NCI-H2227 (cell line): Measurements from ENCODE around the gene SULT6B1.
"Not testable (repeated sequence)": the region's sequence is repeated elsewhere in the genome, so short reads cannot be mapped to it uniquely, and the experiment has no call there.

Experiments
- DNase-seq: peaks from one replicate; lab custom pipeline; 2025; ENCODE audit not compliant: unreplicated experiment; lab: John Stamatoyannopoulos, UW

The SULT6B1 gene

DNA sequence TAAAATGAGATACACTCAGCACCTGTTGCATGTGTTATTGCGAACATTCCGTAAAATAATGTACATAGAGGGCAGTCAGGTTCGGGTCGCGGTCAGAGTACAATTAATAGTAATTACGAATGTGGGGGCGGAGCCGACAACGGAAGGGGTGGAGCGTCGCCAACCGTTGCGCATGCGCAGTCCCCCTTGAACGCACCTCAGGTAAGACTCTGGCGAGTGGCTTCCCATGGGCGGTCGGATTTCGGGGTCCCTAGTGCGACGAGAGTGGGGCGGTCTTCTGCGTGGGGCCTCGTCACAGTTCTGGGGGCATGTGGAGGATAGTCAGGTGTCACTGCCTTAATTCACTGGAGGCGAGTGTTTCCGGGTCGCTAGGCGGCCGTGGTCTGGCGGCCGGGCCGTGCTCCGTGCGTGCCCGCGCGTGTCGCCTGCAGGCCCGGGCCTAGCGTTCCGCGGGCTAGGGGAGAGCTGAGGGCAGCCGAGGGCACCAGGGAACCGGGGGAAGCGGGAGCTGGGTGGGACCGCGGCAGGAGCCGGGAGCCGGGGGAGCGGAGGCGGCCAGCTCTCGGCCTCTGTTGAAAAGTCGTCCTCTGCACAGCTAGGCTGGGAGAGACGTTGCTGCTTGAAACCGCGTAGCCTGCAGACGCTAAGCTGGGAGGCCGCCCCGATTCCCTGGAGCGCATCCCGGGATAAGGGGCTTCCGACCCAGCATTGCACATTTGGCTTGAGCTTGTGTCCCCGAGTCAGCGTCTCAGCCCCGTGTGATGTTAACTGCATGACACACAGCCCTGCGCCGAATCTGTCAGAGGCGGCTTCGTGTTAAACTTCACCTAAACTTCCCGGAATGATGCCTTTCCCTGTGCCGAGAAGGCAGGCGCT is 8.1 kb upstream of the SULT6B1 start, which contains the start of gene CEBPZOS:
Gene CEBPZOS, plus strand, starts transcription at position 177 of the 876 bp plus-strand sequence. CDS start 3,209 bp downstream, outside the sequence.
- DNase-seq: peak; percentile 83

GRCh38 chr2:37195862-37196319 is 7.4 kb upstream of the SULT6B1 start:
- not testable (repeated sequence) for DNase-seq

DNA sequence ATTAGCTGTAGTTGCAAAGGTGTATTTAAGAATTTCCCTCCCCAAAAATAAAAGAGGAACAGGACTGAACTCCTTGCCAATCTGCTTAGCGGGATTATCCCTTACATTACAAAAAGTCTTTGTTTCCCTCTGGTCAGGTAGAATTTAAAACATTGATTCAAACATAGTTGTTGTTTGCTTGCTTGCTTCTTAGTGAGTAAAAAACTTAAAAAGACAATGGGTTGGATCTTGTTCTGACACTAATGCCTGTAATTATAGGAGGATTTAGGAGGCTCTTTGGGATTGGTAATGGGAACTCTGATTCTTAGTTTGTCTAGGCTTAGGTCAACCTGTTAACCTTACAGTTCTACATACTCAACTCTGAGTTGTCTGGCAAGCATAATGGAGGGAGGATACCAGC is 4.1 kb upstream of the SULT6B1 start:
- no peak for DNase-seq

GRCh38 chr2:37191747-37192146 is 3.3 kb upstream of the SULT6B1 start:
- DNase-seq: no peak

GRCh38 chr2:37191253-37191652 is 2.8 kb upstream of the SULT6B1 start:
- no peak for DNase-seq

DNA sequence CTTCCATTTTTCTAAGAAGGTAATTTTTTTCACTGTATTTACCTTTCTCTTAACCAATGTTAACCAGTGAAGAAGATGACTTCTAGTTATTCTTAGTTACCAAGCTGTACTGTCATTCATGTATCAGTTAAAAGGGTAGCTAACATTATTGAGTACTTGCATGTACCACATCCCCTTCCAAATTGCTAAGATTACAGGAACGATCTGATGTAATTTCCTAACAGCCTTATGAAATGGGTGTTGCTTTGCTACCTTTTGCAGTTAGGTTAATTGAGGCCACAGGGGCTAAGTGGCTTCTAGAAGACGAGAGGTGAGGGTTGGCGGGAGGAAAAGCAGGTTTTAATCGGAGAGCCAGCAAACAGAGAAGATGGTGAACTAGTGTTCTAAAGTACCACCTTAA is 1.8 kb upstream of the SULT6B1 start:
- no peak for DNase-seq

- DNase-seq: peak; percentile 26
Measured at GRCh38 chr2:37189452-37190153, 1.1 kb upstream of the SULT6B1 start.

- DNase-seq: no peak
Measured at GRCh38 chr2:37181726-37182684, 6.5 kb downstream of the SULT6B1 start.

DNA sequence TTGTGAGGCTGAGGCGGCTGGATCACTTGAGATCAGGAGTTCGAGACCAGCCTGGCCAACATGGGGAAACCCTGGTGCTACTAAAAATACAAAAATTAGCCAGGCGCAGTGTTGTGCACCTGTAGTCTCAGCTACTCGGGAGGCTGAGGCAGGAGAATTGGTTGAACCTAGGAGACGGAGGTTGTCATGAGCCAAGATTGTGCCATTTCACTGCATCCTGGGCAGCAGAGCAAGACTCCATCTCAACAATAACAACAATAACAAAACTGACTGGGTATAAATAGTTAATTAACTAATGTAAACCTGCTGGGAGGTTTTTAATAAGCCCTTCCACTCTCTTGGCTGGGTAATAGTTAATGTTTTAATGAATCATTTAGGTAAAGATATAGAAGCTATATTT is 7.8 kb downstream of the SULT6B1 start:
- no peak for DNase-seq

GRCh38 chr2:37180006-37180639 is 8.3 kb downstream of the SULT6B1 start:
- DNase-seq: no peak

DNA sequence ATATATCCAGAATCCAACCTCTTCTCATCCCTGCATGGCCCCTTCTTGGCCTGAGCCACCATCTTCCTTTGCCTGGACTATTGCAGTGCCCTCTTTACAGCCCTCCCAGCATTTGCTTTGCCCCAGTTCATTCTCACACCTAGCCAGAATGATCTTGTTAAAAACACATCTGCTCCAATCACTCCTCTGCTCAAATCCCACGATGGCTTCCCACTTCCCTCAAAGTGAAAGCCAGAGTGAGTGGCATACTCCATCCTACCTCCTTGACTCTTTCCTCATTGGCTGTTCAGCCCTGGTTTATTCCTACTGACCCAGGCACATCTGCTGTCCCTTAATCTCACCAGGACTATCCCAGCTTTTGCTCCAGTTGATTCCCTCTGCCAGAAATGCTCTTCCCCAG is 14.7 kb downstream of the SULT6B1 start:
- no peak for DNase-seq

DNA sequence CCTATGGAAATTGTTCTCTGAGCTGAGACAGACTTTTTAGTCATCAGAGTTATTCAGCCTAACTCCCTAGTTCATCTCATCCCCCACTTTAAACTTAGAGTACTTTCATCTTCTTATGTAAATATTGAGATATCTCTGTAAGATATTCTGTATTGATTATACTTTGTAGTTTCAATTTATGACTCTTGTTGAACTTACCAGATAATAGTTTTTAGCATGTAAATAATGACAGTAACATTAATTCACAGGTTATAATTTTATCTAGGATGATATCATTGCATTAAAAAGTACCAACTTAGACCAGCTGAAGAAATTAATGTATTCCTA is 16.9 kb downstream of the SULT6B1 start:
- no peak for DNase-seq

DNA sequence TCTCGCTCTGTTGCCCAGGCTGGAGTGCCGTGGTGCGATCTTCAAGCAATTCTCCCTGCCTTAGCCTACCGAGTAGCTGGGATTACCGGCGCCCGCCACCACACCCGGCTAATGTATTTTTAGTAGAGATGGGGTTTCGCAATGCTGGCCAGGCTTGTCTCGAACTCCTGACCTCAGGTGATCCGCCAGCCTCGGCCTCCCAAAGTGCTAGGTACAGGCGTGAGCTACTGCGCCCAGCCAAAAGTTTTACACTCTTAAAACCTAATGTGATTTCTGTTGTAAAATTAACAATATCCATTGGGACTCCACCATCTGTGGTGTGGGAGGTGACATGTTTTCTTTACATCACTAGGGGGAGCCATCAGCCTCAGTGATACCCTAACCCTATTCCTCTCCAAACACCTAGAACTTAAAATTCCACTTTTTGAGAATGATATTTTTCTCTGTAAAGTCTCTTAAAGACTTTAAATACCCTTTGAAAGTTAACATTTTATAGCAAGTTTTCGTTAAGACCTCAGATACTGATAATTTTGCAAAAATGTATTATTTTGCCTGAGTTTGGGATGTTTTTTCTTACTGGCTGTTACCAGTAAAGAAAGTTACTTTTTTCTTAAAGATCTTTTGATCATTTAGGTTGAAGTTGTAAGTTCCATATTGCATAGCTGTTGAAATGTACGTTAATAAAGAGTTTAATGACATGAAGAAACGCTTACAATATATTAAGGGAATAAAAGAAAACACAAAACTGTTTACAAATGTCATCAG is 20.1 kb downstream of the SULT6B1 start:
- DNase-seq: peak; percentile 40

- no peak for DNase-seq
Measured at GRCh38 chr2:37167636-37168180, 20.8 kb downstream of the SULT6B1 start.

- no peak for DNase-seq
Measured at GRCh38 chr2:37164757-37165156, 23.7 kb downstream of the SULT6B1 start.

DNA sequence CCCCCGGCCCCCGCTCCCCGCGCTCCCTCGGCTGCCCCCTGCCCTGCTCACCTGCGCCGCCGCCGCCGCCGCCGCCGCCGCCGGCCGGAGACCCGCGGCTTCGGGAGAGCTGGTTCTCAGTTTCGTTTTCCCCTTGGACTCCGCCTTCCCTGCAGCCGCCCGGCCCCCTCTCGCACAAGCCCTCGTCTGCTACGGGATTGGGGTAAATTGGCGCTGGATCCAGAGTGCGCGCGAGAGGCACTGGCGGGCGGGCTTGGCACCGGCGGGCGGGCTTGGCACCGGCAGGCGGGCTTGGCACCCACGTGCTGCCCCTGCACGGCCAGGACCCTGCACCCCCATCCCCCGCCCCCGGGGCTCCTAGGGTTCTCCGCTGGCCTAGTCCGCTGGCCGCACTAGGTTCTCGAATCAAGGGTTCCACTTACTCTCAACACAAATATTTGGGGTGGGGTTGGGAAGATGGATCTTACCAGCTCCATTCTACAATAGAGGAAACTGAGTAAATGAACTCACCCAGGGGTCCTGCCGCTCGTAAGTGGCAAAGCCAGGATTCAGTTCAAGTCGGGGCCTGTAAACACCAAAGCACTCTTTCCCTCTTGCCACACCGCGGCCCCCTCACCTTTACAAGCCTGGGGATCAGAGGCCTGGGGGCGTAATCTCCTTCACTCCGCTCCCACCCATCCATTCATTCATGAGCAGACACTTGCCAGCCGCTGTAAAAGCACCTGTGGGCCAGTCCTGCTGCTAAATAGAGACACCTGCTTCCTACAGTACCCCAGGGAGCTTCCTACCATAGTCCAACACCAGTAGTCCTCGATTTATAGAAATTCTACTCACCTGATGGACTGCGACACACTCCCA is 31.4 kb downstream of the SULT6B1 start, which contains the start of gene EIF2AK2:
Gene EIF2AK2, minus strand, starts transcription at position 124 of the 858 bp plus-strand sequence. CDS start 9,174 bp downstream, outside the sequence.
- DNase-seq: peak; percentile 91

DNA sequence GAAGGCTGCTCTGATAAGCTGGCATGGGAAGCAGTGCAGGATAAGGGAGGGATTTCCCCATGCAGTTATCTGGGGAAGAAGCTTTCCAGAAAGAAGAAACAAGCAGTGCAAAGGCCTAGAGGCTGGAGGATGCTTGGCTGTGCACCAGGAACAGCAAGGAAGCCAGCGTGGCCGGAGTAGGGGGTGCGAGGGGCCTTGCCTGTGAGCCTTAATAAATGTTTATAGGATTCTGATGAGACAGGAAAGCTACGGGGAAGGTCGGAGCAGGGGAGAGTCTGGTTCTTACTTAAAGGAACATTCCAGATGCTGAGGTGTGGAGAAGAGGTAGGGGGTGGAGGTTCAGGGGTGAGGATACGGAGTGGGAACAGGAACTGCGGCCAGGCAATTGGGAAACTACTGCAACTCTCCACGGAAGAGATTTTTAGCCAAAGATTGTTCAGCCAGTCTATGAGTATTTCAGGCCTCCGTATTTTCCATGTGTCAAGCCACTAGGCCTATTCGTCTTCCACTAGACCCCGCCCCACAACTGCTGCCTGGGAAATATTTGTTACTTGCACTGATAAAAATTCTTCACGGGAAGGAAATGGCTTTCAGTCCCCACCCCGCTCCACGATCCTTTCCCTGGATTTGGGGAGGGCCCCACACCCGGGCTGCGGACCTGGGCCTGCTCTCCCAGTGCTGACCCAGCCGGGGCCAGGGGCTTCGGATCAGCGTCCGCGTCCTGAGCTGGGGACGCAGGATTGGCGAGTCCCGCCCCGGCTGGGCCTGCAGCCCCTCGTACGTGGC is 32.2 kb downstream of the SULT6B1 start:
- DNase-seq: peak; percentile 62

- no peak for DNase-seq
Measured at GRCh38 chr2:37154785-37155184, 33.7 kb downstream of the SULT6B1 start.
